Measurements from ENCODE around the gene FAM161A.

GRCh38 chr2:61854564-61855317 lies 881 bp upstream of the FAM161A start:
- TF ChIP-seq, protein P1, sequence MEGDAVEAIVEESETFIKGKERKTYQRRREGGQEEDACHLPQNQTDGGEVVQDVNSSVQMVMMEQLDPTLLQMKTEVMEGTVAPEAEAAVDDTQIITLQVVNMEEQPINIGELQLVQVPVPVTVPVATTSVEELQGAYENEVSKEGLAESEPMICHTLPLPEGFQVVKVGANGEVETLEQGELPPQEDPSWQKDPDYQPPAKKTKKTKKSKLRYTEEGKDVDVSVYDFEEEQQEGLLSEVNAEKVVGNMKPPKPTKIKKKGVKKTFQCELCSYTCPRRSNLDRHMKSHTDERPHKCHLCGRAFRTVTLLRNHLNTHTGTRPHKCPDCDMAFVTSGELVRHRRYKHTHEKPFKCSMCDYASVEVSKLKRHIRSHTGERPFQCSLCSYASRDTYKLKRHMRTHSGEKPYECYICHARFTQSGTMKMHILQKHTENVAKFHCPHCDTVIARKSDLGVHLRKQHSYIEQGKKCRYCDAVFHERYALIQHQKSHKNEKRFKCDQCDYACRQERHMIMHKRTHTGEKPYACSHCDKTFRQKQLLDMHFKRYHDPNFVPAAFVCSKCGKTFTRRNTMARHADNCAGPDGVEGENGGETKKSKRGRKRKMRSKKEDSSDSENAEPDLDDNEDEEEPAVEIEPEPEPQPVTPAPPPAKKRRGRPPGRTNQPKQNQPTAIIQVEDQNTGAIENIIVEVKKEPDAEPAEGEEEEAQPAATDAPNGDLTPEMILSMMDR (conservative IDR thresholded peaks at IDR 0.05 in 1 of 2, IDR thresholded peaks at IDR 0.05 in 1 of 2; ENCODE audit: extremely low read depth in 1 of 2, insufficient read depth in 1 of 2, low read depth in 1 of 2, low read length in 2 of 2): peak in 1 of 2 donors; percentile 3
- no peak for TF ChIP-seq EZH2 (IDR thresholded peaks at IDR 0.05; ENCODE audit: borderline replicate concordance, low read length)
